GM21447 (cell line): ENCODE data around the gene MGAT5B.

Source experiments
- ATAC-seq: cut with Tn5 transposase; IDR thresholded peaks from one replicate; pipeline ENCODE4 v1.9.1; 2021; ENCODE audit not compliant: unreplicated experiment

The MGAT5B gene

GRCh38 chr17:76903631-76904030, 35.4 kb downstream of the MGAT5B start:
- ATAC-seq = no peak

GRCh38 chr17:76904116-76904515, 35.9 kb downstream of the MGAT5B start:
- no peak for ATAC-seq

- no peak for ATAC-seq
Observed at GRCh38 chr17:76905036-76905435, 36.8 kb downstream of the MGAT5B start.

DNA sequence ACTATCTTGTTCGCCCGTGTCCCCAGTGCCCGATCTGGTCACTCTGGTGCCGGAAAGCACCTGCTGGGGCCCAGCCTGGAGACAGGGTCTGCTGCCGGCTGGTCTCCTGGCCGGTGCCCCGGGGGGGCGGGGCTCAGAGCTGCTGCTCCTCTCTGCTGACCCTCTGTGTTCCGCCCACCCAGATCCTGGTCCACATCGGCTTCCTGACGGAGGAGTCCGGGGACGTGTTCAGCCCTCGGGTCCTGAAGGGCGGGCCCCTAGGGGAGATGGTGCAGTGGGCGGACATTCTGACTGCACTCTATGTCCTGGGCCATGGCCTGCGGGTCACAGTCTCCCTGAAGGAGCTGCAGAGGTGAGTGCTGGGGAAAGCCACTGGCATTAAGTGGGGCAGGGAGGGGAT, 37.6 kb downstream of the MGAT5B start:
- no peak for ATAC-seq

GRCh38 chr17:76906463-76906862, 38.3 kb downstream of the MGAT5B start:
- no peak for ATAC-seq

GRCh38 chr17:76907352-76907751, 39.1 kb downstream of the MGAT5B start:
- ATAC-seq = no peak

GRCh38 chr17:76909971-76910760, 42.0 kb downstream of the MGAT5B start:
- no peak for ATAC-seq

- ATAC-seq = no peak
Observed at GRCh38 chr17:76911299-76912017, 43.3 kb downstream of the MGAT5B start.

DNA sequence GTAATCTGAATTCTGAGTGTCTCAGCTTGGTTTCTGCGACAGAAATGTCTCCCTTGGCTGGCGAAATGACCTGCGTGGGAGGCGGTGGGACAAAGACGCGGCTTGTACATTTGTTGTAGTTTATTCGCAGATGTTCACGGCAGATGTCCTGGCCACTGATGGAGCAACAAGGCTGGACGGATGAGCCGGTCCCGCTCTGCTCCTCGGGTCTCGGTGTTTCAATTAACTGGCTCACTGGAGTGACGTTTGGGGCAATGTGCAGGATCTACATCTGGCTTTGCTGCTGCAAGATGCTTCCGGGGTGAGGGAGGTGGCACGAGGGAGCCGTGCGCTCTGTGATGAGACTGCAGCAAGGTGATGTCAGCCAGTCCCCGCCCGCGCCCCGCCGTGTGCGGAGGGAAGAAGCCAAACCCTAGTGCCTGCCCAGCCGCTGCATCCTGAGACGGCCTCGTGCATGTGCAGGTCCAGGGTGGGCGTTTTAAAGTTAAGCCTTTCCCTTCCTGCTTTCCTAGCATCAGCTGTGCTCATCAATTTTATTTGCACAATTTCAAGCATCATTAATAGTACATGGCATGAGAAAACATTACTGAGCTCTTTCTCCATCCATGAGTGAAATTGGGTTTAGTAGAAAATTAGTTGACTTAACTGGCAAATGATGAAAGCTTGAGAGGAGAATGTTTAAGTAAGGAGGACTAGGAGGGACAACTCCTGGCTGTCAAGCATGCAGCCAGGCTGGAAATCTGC, 44.4 kb downstream of the MGAT5B start:
- no peak for ATAC-seq

DNA sequence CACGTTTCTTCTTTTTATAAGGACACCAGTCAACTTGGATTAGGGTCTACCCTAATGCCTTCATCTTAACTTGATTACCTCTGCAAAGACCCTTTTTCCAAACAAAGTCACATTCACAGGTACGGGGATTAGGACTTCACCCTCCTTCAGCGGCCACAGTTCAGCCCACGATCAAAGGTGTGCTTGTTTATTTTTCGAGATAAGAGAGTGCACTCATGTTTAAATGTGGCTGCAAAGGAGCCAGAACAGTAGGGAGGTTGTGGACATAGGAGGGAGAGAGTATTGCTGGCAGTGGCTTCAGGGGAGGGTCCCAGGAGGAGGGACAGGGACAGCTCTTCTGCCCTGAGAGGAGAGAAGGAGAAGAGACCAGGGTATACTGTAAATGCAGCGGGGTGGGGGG, 46.7 kb downstream of the MGAT5B start:
- no peak for ATAC-seq

DNA sequence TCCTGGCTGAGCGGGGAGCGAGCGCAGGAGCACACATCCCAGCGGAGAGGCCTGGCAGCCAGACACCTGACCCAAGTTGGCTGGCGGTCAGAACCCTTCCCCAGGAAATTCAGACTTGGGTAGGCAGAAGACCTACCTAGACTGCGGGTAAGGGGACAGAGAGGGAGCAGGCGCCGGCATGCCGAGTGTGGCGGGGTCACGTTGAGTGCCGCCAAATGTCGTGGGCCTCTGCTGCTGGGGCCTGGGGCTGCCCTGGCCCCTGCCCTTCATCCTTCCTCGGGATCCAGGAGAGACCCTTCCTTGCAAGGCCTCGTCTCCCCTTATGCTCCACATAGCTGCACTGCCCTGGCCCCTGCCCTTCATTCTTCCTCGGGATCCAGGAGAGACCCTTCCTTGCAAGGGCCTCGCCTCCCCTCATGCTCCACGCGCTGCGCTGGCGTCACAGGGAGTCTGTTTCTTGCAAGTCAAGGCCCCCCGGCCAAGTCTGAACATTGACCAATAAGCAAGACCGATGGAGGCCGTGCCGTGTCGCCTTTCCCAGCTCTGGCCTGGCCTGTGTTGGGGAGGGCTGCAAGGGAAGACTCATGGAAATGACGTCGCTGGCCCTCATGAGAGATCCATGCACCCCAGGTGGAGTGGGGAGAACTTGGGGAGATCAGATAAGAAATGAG, 47.8 kb downstream of the MGAT5B start:
- no peak for ATAC-seq

GRCh38 chr17:76917829-76918228, 49.6 kb downstream of the MGAT5B start:
- ATAC-seq = no peak

- no peak for ATAC-seq
Observed at GRCh38 chr17:76918811-76919210, 50.6 kb downstream of the MGAT5B start.

GRCh38 chr17:76920364-76921139, 52.3 kb downstream of the MGAT5B start:
- ATAC-seq = no peak

DNA sequence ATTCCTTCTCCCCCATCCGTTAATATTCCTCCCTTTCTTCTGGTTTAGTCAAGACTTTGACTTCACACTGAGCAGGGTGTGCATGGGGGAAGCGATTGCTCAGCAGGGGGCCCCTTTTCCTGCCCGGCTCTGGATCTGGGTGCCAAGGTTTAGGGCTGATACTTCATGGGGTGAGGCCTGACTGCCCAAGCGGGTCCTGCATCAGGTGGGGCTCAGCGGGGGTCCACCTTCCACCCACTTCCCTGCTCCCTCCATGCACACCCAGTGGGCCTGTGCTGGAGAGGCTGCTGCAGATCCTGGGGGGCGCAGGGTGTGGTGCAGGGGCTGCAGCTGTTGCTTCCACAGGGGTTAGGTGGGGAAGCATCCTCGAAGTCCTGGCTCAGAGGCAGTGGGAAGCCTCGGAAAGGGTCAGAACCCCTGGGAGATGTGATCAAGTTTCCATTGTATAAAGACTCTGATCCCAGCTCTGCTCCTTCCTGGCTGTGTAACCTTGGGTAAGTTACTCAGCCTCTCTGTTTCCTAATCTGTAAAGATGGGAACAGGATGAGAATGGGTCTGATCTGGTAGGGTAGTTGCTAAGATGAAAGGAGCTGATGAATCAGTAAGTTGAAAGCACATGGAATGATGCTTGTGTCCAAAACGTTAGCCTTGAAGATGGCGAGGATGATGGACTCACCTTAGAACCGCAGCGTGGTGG, 53.3 kb downstream of the MGAT5B start:
- ATAC-seq = no peak

GRCh38 chr17:76922084-76922483, 53.9 kb downstream of the MGAT5B start:
- no peak for ATAC-seq

GRCh38 chr17:76922967-76923366, 54.8 kb downstream of the MGAT5B start:
- no peak for ATAC-seq

- ATAC-seq = no peak
Observed at GRCh38 chr17:76923491-76923890, 55.3 kb downstream of the MGAT5B start.

DNA sequence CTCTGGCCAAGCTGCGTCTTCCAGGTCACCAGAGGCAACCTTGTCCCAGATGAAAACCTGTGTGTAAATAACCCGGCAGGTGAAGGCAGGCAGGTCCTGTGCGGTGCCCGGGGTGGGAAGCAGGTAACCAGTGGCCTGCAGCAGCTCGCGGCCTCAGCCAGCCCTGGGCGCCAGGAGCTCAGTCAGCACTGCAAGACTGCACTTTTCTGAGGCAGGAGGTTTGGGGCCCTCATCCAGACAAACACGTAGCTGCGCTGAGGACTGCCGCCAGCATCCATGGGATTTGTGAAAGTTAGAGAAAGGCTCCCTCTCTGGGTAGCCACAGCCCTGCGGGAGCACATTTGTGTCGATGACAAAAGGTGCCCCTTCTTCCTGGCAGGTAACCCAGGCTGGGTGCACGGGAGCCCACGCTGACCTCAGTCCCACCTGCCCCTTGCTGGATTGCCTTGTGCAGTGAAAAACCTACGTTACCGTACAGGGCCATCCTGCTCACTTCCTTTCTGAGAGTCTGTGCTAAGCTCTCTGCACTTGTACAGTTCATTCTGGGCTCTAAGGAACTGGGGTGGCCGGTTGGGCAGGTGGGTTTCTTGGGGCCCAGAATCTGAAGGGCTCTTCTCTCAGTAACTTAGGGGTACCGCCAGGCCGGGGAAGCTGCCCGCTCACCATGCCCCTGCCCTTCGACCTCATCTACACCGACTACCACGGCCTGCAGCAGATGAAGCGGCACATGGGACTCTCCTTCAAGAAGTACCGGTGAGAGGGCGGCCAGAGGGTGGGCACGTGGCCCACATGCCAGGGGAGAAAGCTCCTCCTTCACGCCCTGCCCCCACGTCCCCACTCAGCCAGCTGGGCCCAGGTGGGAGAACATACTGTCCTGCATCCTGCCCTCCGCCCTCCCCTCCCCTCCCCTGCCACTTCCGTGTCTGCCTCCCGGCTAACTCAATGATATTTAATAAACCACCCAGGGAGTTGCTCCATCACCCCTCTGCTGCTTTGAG, 56.4 kb downstream of the MGAT5B start:
- ATAC-seq = no peak
